Chondrocyte (in vitro differentiated cells): ENCODE measurements around the gene PASK. TPM values are rescaled to one million over a fixed set of nuclear protein-coding genes. Genes with fewer than 3 reads are reported as not detected.

Experiments
- DNase-seq: peaks from one replicate; pipeline ENCODE4 v3.0.0; 2021; ENCODE audit warnings: mixed read lengths, low spot score
- H3K27ac Mint-ChIP-seq: one replicate; pipeline ENCODE4 v1.8.0; 2021; ENCODE audit warnings: mild to moderate bottlenecking, moderate library complexity, mixed read lengths; ENCODE audit not compliant: unreplicated experiment
- H3K27me3 Mint-ChIP-seq: 2 replicates; pipeline ENCODE4 v1.8.0; 2021; ENCODE audit warnings: low read depth, mixed read lengths
- H3K36me3 Mint-ChIP-seq: 2 replicates; pipeline ENCODE4 v1.8.0; 2021; ENCODE audit warnings: low read depth, mixed read lengths
- H3K4me1 Mint-ChIP-seq: 2 replicates; pipeline ENCODE4 v1.8.0; 2021; ENCODE audit warnings: low read depth, mild to moderate bottlenecking, mixed read lengths
- H3K4me3 Mint-ChIP-seq: one replicate; pipeline ENCODE4 v1.8.0; 2021; ENCODE audit warnings: mild to moderate bottlenecking, moderate library complexity, mixed read lengths; ENCODE audit not compliant: unreplicated experiment
- H3K9me3 Mint-ChIP-seq: 2 replicates; pipeline ENCODE4 v1.8.0; 2021; ENCODE audit warnings: low read depth, mixed read lengths
- CTCF ChIP-seq: fragments of 200-600 bp; sonication (generic); IDR thresholded peaks from 2 replicates; pipeline ENCODE4 v1.5.0; 2021; ENCODE audit warnings: antibody characterized with exemption, mild to moderate bottlenecking, moderate library complexity
- total RNA-seq: library from RNA; stranded (reverse); gene quantifications from 3 replicates; pipeline ENCODE4 v1.2.1, GENCODE V29; 2021

The PASK gene
- total RNA-seq, 1 donor from 2014 or later: 4.5 TPM

GRCh38 chr2:241151934-241152660 is 2.8 kb upstream of the PASK start:
- peak overlapping the region; percentile 92 for H3K4me3 Mint-ChIP-seq
- peaks cover 30% of the 10 kb centered on the region for H3K4me1 Mint-ChIP-seq
- no peaks in the 10 kb centered on the region for H3K27me3 Mint-ChIP-seq
- DNase-seq: no peak
- no peak overlapping the region for H3K27ac Mint-ChIP-seq
- no peak for TF ChIP-seq CTCF
- H3K9me3 Mint-ChIP-seq: no peaks in the 10 kb centered on the region
- peaks cover 6% of the 10 kb centered on the region for H3K36me3 Mint-ChIP-seq

GRCh38 chr2:241150660-241151530 is 1.6 kb upstream of the PASK start:
- Mint-ChIP-seq H3K27ac (peak overlapping the region; percentile 76), H3K36me3 (peaks cover 6% of the 10 kb centered on the region), H3K27me3 (no peaks in the 10 kb centered on the region), H3K4me3 (peak overlapping the region; percentile 92), H3K9me3 (no peaks in the 10 kb centered on the region), H3K4me1 (peaks cover 30% of the 10 kb centered on the region)
- TF ChIP-seq CTCF: no peak
- no peak for DNase-seq

- H3K9me3 Mint-ChIP-seq: no peaks in the 10 kb centered on the region
- TF ChIP-seq CTCF: peak; percentile 39
- peaks cover 30% of the 10 kb centered on the region for H3K4me1 Mint-ChIP-seq
- no peaks in the 10 kb centered on the region for H3K27me3 Mint-ChIP-seq
- peak within 1 kb of the TSS; percentile 95 for H3K27ac Mint-ChIP-seq
- peak within 1 kb of the TSS; percentile 92 for H3K4me3 Mint-ChIP-seq
- H3K36me3 Mint-ChIP-seq: peaks cover 6% of the 10 kb centered on the region
- peak; percentile 82 for DNase-seq
These were observed 820 bp upstream of the PASK start, which contains the start of gene PPP1R7 for GRCh38 chr2:241149925-241150659. PPP1R7 (plus strand) TSS chr2:241150467; CDS start chr2:241150496, 29 bp downstream.

- no peak for DNase-seq
- no peak for TF ChIP-seq CTCF
- peaks cover 30% of the 10 kb centered on the region for H3K4me1 Mint-ChIP-seq
- peak overlapping the region; percentile 92 for H3K4me3 Mint-ChIP-seq
- peaks cover 5% of the 10 kb centered on the region for H3K36me3 Mint-ChIP-seq
- no peaks in the 10 kb centered on the region for H3K27me3 Mint-ChIP-seq
- H3K27ac Mint-ChIP-seq: peak overlapping the region; percentile 79
- H3K9me3 Mint-ChIP-seq: no peaks in the 10 kb centered on the region
These were observed 328 bp upstream of the PASK start for GRCh38 chr2:241149675-241149924.

GRCh38 chr2:241148239-241148638 is 1.0 kb downstream of the PASK start:
- Mint-ChIP-seq H3K4me1 (peaks cover 30% of the 10 kb centered on the region), H3K36me3 (peaks cover 1% of the 10 kb centered on the region), H3K9me3 (no peaks in the 10 kb centered on the region), H3K4me3 (peak overlapping the region; percentile 92), H3K27ac (no peak overlapping the region), H3K27me3 (no peaks in the 10 kb centered on the region)
- peak; percentile 38 for DNase-seq
- no peak for TF ChIP-seq CTCF
